K562 (cell line): ENCODE results near the gene PLD1. TPM values are rescaled to one million over a fixed set of nuclear protein-coding genes. Genes with fewer than 3 reads are reported as not detected.

Source experiments
- ATAC-seq: fragments of 200-7000 bp; cut with Tn5 transposase; 3 replicates; pipeline ENCODE4 v1.9.1; 2020; ENCODE audit warnings: moderate library complexity
- BruUV-seq: library from RNA; stranded (reverse); fragments of 400-500 nt; replicated peaks from 2 replicates; lab custom pipeline; 2021; lab: Mats Ljungman, UMichigan
- CTCF ChIA-PET: fragments of 300-600 bp; formaldehyde crosslinking; extraction: SDS; loops from one replicate; lab custom pipeline; 2021; ENCODE audit warnings: low intra/inter-chr PET ratio; lab: Yijun Ruan, JAX
- POLR2A ChIA-PET: fragments of 300-600, 350-650 bp; sonication (Branson Sonifier 250); formaldehyde crosslinking; extraction: SDS; loops from one replicate; lab custom pipeline; 2021; ENCODE audit warnings: antibody characterized with exemption, inconsistent platforms; lab: Yijun Ruan, JAX
- DNase-seq, 4 experiments: peaks; one replicate each; pipeline versions ENCODE4 v3.0.0 to v3.0.0-alpha.2; 2011 to 2018; ENCODE audit warnings: low spot score in 3 of 4, mixed read lengths in 3 of 4; ENCODE audit errors: extremely low read depth in 1 of 4
- FAIRE-seq: peaks from 2 replicates; lab custom pipeline; 2011; peaks lifted over from hg19 to GRCh38; lab: Jason Lieb, UNC
- H2AFZ ChIP-seq: 2 replicates; pipeline ENCODE4 v1.6.0; 2011; ENCODE audit warnings: low read depth, low read length, control low read depth, inconsistent platforms
- H3K27ac ChIP-seq: fragments of 200-600 bp; 3 replicates; pipeline ENCODE4 v1.8.0; 2011; ENCODE audit warnings: low read depth, mild to moderate bottlenecking, control low read depth, inconsistent platforms, low read length, moderate library complexity, mixed read lengths; ENCODE audit errors: extremely low read depth
- H3K27me3 ChIP-seq, 2 experiments: fragments of 300-600 bp in 1 of 2; 2 replicates in 1 of 2; 3 replicates in 1 of 2; pipeline versions ENCODE4 v1.6.0 to v1.8.0; 2011; ENCODE audit warnings: inconsistent platforms in 2 of 2, low read length in 2 of 2, mild to moderate bottlenecking in 1 of 2, mixed read lengths in 1 of 2, moderate library complexity in 1 of 2; ENCODE audit not compliant: control insufficient read depth in 2 of 2, insufficient read depth in 2 of 2
- H3K36me3 ChIP-seq: fragments of 300-600 bp; 3 replicates; pipeline ENCODE4 v1.8.0; 2011; ENCODE audit warnings: mild to moderate bottlenecking, low read length, inconsistent platforms; ENCODE audit not compliant: control insufficient read depth, insufficient read depth
- H3K4me1 ChIP-seq, 2 experiments: fragments of 200-600 bp in 1 of 2; replicated peaks in 1 of 2; 2 replicates in 1 of 2; 3 replicates in 1 of 2; pipeline versions ENCODE4 v1.5.1 to v1.8.0; 2011; ENCODE audit warnings: inconsistent platforms in 2 of 2, low read length in 2 of 2, mild to moderate bottlenecking in 1 of 2, mixed read lengths in 1 of 2, moderate library complexity in 1 of 2; ENCODE audit not compliant: control insufficient read depth in 2 of 2, insufficient read depth in 2 of 2
- H3K4me2 ChIP-seq: 2 replicates; pipeline ENCODE4 v1.6.1; 2011; ENCODE audit warnings: low read length, control low read depth, inconsistent platforms, mixed read lengths; ENCODE audit not compliant: insufficient read depth
- H3K4me3 ChIP-seq: fragments of 200-600 bp; sonication (generic), shearing (Covaris generic); 2 replicates; pipeline ENCODE4 v1.5.1; 2016; ENCODE audit warnings: control low read depth, inconsistent platforms
- H3K79me2 ChIP-seq: fragments of 200-600 bp; 3 replicates; pipeline ENCODE4 v1.8.0; 2011; ENCODE audit warnings: low read length, inconsistent platforms; ENCODE audit not compliant: control insufficient read depth, insufficient read depth
- H3K9ac ChIP-seq, 2 experiments: 2 replicates each; pipeline versions ENCODE4 v1.6.0 to v1.6.1; 2011; ENCODE audit warnings: low read depth in 2 of 2, low read length in 2 of 2, control low read depth in 1 of 2, inconsistent platforms in 1 of 2, mild to moderate bottlenecking in 1 of 2, mixed read lengths in 1 of 2; ENCODE audit not compliant: insufficient read depth in 1 of 2
- H3K9me1 ChIP-seq: one replicate; pipeline ENCODE4 v1.6.0; 2011; ENCODE audit warnings: inconsistent platforms, mild to moderate bottlenecking, low read length, moderate library complexity; ENCODE audit not compliant: control insufficient read depth, insufficient read depth
- H3K9me3 ChIP-seq: replicated peaks from 2 replicates; pipeline ENCODE4 v1.5.1; 2011; ENCODE audit warnings: low read depth, low read length, inconsistent platforms; ENCODE audit not compliant: control insufficient read depth, insufficient read depth
- H4K20me1 ChIP-seq: replicated peaks from 2 replicates; pipeline ENCODE4 v1.6.1; 2011; ENCODE audit warnings: low read length, inconsistent platforms, mixed read lengths; ENCODE audit not compliant: control insufficient read depth, insufficient read depth
- HMG20B ChIP-seq: fragments of 250-450 bp; sonication (Bioruptor Pico); IDR thresholded peaks from 2 replicates; pipeline ENCODE4 v1.5.0; 2021; ENCODE audit warnings: mild to moderate bottlenecking
- POLR3G ChIP-seq: IDR thresholded peaks from 2 replicates; pipeline ENCODE4 v1.6.1; 2011; ENCODE audit not compliant: insufficient read length, insufficient replicate concordance; ENCODE audit errors: extremely low read depth
- ZBTB8A ChIP-seq: fragments of 450-650 bp; IDR thresholded peaks from 2 replicates; pipeline ENCODE4 v1.6.1; 2018; ENCODE audit warnings: mild to moderate bottlenecking, moderate library complexity; ENCODE audit not compliant: partially characterized antibody
- WGBS: fragments of 100-300 bp; shearing (Covaris generic); methylation state at CpG from one replicate; pipeline ENCODE4 v1.1.6; 2016; ENCODE audit warnings: low coverage, mixed read lengths; ENCODE audit not compliant: insufficient coverage; ENCODE audit errors: missing lambda C conversion rate; 5-methylcytosine and 5-hydroxymethylcytosine counted together
- in situ Hi-C: fragments of 300-500 bp; cut with MboI; formaldehyde crosslinking; loops from 4 replicates; pipeline ENCODE4 v1.15.0; 2018; ENCODE audit warnings: inconsistent platforms, mixed read lengths
- intact Hi-C: fragments of 100-400 bp; cut with micrococcal nuclease; formaldehyde crosslinking; loops from 2 replicates; pipeline ENCODE4 v1.14.2; 2022
- polyA plus RNA-seq, 8 experiments: library from polyadenylated mRNA; depleted of rRNA in 4 of 8; stranded (reverse) in 5 of 8; unstranded in 3 of 8; fragments of >200 nt; fragmentation: Nextera tagmentation in 2 of 8; fragmentation: Illumina TruSeq in 1 of 8; extraction: Ambion mirVana in 2 of 8; extraction: Trizol in 1 of 8; gene quantifications; 2 replicates each; pipeline versions ENCODE4 v1.2.1 to v1.2.3, GENCODE V29; 2011 to 2014; ENCODE audit warnings: inconsistent platforms in 1 of 8, missing spikeins in 1 of 8
- total RNA-seq, 7 experiments: library from RNA; depleted of rRNA in 6 of 7; stranded (reverse); fragments of >200 nt in 6 of 7; fragmentation: Illumina TruSeq in 2 of 7; extraction: Trizol in 2 of 7; gene quantifications; 2 replicates each; pipeline versions ENCODE4 v1.2.1 to v1.2.3, GENCODE V29; 2011 to 2021; ENCODE audit warnings: low replicate concordance in 1 of 7
- TF ChIP-seq, protein P1 (sequence below): fragments of 200-600 bp; sonication (generic); IDR thresholded peaks from one replicate; pipeline ENCODE4 v1.6.1; 2012; ENCODE audit warnings: mild to moderate bottlenecking, low read depth, low read length, inconsistent platforms
- TF ChIP-seq, protein P2 (sequence below): fragments of 450-650 bp; IDR thresholded peaks from 2 replicates; pipeline ENCODE4 v1.6.1; 2017; ENCODE audit warnings: antibody characterized with exemption
- TF ChIP-seq, protein P3 (sequence below): sonication (generic); IDR thresholded peaks from 2 replicates; pipeline ENCODE4 v1.6.1; 2016

The PLD1 gene
- total and polyA plus RNA-seq, 9 of the 15 experiments (the other 6 are each of a cell fraction or from before 2014, with no cell fraction given): 8.4 to 26.1 (median 18.6) TPM

DNA sequence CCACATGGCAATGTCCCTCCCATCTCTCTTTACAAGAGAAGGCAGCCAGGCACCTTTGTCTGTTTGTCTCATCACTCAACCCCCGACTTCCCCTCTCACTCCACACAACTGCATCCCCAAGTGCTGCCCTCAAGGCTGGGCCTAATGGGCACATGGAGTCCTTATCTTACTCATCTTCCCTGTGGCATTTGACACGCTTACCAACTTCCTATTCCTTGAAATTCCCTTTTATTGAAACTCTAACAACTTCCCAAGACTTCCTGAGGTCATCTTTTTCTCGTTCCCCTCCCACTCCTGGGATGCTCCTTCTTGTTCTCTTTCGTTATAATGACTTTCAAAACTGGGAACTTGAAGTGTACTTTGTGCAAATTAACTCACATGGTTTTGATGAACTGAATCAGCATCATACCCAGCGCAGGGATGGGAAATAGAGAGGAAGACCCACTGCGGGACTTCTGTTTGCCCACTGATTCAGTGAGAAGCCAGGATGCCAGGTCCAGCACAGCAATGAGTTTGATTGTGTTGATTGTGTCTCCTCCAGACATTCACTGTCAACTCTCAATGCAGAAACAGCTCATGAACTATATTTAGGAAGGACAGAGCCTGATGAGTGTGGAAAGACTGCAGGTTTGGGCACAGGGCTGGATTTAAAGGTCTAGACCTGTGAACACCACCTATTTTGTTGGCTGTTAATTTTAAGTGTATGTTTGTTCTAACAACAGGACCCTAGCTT, 245.4 kb downstream of the PLD1 start:
- no peak for ATAC-seq
- TF ChIP-seq, protein P1, sequence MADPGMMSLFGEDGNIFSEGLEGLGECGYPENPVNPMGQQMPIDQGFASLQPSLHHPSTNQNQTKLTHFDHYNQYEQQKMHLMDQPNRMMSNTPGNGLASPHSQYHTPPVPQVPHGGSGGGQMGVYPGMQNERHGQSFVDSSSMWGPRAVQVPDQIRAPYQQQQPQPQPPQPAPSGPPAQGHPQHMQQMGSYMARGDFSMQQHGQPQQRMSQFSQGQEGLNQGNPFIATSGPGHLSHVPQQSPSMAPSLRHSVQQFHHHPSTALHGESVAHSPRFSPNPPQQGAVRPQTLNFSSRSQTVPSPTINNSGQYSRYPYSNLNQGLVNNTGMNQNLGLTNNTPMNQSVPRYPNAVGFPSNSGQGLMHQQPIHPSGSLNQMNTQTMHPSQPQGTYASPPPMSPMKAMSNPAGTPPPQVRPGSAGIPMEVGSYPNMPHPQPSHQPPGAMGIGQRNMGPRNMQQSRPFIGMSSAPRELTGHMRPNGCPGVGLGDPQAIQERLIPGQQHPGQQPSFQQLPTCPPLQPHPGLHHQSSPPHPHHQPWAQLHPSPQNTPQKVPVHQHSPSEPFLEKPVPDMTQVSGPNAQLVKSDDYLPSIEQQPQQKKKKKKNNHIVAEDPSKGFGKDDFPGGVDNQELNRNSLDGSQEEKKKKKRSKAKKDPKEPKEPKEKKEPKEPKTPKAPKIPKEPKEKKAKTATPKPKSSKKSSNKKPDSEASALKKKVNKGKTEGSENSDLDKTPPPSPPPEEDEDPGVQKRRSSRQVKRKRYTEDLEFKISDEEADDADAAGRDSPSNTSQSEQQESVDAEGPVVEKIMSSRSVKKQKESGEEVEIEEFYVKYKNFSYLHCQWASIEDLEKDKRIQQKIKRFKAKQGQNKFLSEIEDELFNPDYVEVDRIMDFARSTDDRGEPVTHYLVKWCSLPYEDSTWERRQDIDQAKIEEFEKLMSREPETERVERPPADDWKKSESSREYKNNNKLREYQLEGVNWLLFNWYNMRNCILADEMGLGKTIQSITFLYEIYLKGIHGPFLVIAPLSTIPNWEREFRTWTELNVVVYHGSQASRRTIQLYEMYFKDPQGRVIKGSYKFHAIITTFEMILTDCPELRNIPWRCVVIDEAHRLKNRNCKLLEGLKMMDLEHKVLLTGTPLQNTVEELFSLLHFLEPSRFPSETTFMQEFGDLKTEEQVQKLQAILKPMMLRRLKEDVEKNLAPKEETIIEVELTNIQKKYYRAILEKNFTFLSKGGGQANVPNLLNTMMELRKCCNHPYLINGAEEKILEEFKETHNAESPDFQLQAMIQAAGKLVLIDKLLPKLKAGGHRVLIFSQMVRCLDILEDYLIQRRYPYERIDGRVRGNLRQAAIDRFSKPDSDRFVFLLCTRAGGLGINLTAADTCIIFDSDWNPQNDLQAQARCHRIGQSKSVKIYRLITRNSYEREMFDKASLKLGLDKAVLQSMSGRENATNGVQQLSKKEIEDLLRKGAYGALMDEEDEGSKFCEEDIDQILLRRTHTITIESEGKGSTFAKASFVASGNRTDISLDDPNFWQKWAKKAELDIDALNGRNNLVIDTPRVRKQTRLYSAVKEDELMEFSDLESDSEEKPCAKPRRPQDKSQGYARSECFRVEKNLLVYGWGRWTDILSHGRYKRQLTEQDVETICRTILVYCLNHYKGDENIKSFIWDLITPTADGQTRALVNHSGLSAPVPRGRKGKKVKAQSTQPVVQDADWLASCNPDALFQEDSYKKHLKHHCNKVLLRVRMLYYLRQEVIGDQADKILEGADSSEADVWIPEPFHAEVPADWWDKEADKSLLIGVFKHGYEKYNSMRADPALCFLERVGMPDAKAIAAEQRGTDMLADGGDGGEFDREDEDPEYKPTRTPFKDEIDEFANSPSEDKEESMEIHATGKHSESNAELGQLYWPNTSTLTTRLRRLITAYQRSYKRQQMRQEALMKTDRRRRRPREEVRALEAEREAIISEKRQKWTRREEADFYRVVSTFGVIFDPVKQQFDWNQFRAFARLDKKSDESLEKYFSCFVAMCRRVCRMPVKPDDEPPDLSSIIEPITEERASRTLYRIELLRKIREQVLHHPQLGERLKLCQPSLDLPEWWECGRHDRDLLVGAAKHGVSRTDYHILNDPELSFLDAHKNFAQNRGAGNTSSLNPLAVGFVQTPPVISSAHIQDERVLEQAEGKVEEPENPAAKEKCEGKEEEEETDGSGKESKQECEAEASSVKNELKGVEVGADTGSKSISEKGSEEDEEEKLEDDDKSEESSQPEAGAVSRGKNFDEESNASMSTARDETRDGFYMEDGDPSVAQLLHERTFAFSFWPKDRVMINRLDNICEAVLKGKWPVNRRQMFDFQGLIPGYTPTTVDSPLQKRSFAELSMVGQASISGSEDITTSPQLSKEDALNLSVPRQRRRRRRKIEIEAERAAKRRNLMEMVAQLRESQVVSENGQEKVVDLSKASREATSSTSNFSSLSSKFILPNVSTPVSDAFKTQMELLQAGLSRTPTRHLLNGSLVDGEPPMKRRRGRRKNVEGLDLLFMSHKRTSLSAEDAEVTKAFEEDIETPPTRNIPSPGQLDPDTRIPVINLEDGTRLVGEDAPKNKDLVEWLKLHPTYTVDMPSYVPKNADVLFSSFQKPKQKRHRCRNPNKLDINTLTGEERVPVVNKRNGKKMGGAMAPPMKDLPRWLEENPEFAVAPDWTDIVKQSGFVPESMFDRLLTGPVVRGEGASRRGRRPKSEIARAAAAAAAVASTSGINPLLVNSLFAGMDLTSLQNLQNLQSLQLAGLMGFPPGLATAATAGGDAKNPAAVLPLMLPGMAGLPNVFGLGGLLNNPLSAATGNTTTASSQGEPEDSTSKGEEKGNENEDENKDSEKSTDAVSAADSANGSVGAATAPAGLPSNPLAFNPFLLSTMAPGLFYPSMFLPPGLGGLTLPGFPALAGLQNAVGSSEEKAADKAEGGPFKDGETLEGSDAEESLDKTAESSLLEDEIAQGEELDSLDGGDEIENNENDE: no peak
- TF ChIP-seq ZBTB8A (no peak), POLR3G (no peak), HMG20B (CRISPR knock-in tag) (no peak)
- TF ChIP-seq, protein P2, sequence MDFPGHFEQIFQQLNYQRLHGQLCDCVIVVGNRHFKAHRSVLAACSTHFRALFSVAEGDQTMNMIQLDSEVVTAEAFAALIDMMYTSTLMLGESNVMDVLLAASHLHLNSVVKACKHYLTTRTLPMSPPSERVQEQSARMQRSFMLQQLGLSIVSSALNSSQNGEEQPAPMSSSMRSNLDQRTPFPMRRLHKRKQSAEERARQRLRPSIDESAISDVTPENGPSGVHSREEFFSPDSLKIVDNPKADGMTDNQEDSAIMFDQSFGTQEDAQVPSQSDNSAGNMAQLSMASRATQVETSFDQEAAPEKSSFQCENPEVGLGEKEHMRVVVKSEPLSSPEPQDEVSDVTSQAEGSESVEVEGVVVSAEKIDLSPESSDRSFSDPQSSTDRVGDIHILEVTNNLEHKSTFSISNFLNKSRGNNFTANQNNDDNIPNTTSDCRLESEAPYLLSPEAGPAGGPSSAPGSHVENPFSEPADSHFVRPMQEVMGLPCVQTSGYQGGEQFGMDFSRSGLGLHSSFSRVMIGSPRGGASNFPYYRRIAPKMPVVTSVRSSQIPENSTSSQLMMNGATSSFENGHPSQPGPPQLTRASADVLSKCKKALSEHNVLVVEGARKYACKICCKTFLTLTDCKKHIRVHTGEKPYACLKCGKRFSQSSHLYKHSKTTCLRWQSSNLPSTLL: no peak
- TF ChIP-seq, protein P3, sequence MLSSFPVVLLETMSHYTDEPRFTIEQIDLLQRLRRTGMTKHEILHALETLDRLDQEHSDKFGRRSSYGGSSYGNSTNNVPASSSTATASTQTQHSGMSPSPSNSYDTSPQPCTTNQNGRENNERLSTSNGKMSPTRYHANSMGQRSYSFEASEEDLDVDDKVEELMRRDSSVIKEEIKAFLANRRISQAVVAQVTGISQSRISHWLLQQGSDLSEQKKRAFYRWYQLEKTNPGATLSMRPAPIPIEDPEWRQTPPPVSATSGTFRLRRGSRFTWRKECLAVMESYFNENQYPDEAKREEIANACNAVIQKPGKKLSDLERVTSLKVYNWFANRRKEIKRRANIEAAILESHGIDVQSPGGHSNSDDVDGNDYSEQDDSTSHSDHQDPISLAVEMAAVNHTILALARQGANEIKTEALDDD: no peak

More for the DNA sequence above, 245.4 kb downstream of the PLD1 start:
- Histone ChIP-seq H3K27me3 (no peaks in the 10 kb centered on the region), H3K9me3 (no peaks in the 10 kb centered on the region), H3K4me1 (no peaks in the 10 kb centered on the region), H3K9ac (no peak overlapping the region), H3K79me2 (no peaks in the 10 kb centered on the region), H3K4me3 (no peak overlapping the region), H4K20me1 (no peaks in the 10 kb centered on the region), H2AFZ (no peak overlapping the region), H3K36me3 (no peaks in the 10 kb centered on the region), H3K4me2 (no peak overlapping the region), H3K9me1 (no peaks in the 10 kb centered on the region), H3K27ac (no peak overlapping the region)
- intact Hi-C loops (loop anchor here (5.0 kb wide), 4 partner anchors 103 to 408 kb away; partner anchors contain the start of gene TNIK), in situ Hi-C loops (loop anchor here (5.0 to 10.0 kb wide), 3 partner anchors 373 to 603 kb away; no protein-coding TSS in a partner anchor)
- no TSS peak for BruUV-seq
- 50% methylated on average over 6 of the region's 6 CpGs for WGBS
- DNase-seq (no peak), FAIRE-seq (no peak)
- ChIA-PET POLR2A (interaction anchor here (0.6 to 1.0 kb wide), 3 partner anchors 10 to 601 kb away, joined by 3 read pairs; no protein-coding TSS in a partner anchor), CTCF (interaction anchor here (0.6 to 3.0 kb wide), 3 partner anchors 108 to 603 kb away, joined by 3 to 20 read pairs (median 6); no protein-coding TSS in a partner anchor)
